Left renal pelvis (tissue), 4 donors: ENCODE results near the gene ZFR. TPM values are rescaled to one million over a fixed set of nuclear protein-coding genes. Genes with fewer than 3 reads are reported as not detected.
A peak's percentile ranks its signal among the peaks of the same experiment; 100 is the strongest.

Source experiments
- DNase-seq, 4 donors: peaks; one replicate each; pipeline ENCODE4 v3.0.0-alpha.2; 2013; ENCODE audit warnings: low read depth in 4 of 4, low spot score in 3 of 4
- polyA plus RNA-seq, 4 donors: library from polyadenylated mRNA; unstranded; fragments of 120-200 nt; gene quantifications; one replicate each; pipeline ENCODE4 v1.2.1, GENCODE V29; 2013; ENCODE audit not compliant: insufficient read length in 4 of 4

The ZFR gene
- polyA plus RNA-seq: 100 to 1,000 TPM in 3 of 4 donors, 10 to 100 TPM in 1; 82.1 to 132 (median 118) TPM

- DNase-seq: peak; percentile 80 to 89 (median 84)
Observed at GRCh38 chr5:32444431-32445286, at the start of gene ZFR. ZFR (minus strand) TSS chr5:32444740; CDS start chr5:32444658, 82 bp downstream.

- DNase-seq: no peak
Observed at GRCh38 chr5:32490972-32491557, 46.5 kb upstream of the ZFR start.

- peak in 3 of 4 donors; percentile 66 to 75 (median 72) for DNase-seq
Observed at GRCh38 chr5:32489791-32490562, 45.4 kb upstream of the ZFR start.

DNA sequence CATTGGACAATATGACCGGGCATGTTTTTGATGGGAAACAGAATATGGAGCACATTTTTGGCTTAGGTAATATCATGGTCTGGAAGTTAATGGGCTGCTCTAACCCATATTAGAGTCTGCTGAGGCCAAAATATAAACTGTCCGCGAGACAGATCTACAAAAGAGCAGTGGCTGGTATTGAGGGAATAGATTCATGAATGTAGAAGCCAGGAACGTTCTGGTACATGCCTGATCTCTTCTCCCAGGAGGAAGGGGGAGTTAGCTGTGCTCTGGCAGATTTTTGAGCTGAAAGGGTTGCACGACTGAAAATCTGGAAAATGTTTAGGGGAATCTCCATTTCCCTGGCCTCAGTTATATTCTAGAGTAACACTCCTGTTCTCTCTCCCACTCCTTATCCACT, 42.9 kb upstream of the ZFR start:
- no peak for DNase-seq

DNA sequence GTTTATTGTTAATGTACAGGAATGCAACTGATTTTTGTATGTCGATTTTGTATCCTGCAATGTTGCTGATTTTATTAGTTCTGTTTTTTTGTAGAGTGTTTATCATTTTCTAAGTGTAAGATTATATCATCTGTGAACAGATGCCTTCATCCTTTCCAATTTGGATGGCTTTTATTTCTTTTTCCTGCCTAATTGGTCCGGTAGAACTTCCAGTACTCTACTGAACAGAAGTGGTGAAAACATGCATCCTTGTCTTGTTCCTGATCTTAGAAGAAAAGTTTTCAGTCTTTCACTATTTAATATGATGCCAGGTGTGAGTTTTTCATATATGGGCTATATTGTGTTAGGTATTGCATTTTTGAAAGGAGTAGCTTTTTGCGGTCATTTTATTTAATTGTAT, 42.5 kb upstream of the ZFR start:
- DNase-seq: no peak

- DNase-seq: no peak
Observed at GRCh38 chr5:32482193-32482592, 37.7 kb upstream of the ZFR start.

DNA sequence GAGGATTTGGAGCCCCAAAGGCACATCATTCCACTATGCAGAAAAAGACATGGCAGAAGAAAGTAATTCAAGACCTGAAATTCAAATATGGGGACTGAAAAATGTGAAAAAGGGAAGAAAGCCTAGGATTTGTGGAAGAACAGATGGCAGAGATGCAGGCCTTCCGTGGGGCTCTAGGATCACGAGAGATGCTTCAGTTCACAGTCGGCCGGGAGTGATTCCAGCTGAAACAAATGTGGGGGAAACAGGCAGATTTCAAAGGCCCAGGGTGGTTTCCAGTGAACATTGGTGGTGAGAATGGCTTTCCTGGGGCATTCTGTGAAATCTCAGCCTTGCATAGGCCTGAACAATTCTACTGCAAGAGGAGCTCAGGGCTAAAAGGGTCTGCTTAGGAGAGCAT, 34.6 kb upstream of the ZFR start:
- no peak for DNase-seq

DNA sequence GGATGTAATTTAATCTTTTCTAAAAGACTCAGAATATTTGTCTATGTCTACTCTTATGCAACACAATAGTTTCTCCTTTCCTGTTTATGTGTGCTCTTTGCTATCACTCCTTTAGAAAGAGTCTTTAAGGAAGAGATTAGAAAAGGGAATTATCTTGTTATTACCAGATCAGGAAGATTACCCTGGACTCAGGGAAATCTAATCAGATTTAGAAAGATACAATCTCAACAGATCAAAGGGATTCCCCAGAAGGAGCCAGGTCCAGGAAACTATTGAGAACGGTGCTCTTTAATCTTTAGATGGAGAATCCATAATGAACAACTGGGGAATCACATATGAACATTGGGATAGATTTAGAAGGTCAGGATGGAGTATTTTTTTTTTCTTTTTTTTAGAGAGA, 32.4 kb upstream of the ZFR start:
- DNase-seq: no peak

- DNase-seq: no peak
Observed at GRCh38 chr5:32475334-32476097, 31.0 kb upstream of the ZFR start.

GRCh38 chr5:32474209-32474854, 29.8 kb upstream of the ZFR start:
- peak in 1 of 4 donors; percentile 15 for DNase-seq

DNA sequence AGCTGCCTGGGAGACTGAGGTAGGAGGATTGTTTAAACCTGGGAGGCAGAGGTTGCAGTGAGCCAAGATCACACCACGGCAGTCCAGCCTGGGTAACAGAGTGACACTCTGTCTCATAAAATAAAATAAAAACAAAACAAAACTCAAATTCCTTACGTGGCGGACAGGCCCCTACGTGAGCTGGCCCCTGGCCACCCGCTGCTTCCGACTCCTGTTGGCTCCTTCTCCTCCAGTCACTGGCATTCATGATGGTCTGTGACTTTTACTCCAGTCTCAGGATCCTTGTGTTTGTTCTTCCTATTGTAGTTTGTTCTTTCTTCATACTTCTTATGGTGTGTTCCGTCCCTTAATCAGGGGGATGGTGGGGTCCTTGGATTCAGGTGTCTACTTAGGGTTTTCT, 28.5 kb upstream of the ZFR start:
- DNase-seq: no peak

DNA sequence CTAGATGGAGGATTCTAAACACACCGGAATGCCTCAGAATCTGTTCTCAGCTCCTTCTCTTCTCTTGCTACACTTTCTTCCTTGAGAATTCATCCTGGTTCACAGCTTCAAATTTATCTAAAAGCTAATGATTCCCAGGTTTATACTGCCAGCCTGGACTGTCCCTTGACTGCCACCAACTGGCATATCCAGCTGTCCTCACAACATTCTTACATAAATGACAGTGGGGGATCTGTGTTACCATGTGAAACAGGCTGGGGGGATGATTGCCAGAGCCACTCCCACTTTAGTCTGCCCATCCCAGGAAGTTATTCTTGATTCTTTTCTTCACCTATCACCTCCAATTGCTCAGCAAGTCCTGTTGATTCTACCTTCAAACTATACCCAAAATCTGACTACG, 27.2 kb upstream of the ZFR start:
- no peak for DNase-seq

DNA sequence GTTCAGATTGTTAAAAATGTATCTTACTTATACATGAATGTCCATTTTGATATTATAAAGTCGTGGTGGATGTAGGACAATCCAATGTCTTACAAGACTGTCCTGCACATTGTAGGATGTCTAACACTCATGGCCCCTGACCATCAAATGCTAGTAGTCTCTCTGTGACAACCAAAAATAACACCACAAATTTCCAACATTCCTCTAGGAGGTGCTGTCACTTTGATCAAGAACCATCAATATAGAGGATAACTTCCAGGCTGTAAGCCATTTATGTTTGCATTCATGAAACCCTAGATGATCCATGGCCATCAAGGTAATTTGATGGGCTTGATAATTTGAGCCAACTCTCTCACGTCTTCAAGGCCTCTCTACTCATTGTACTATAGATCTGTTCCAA, 20.5 kb upstream of the ZFR start:
- no peak for DNase-seq

DNA sequence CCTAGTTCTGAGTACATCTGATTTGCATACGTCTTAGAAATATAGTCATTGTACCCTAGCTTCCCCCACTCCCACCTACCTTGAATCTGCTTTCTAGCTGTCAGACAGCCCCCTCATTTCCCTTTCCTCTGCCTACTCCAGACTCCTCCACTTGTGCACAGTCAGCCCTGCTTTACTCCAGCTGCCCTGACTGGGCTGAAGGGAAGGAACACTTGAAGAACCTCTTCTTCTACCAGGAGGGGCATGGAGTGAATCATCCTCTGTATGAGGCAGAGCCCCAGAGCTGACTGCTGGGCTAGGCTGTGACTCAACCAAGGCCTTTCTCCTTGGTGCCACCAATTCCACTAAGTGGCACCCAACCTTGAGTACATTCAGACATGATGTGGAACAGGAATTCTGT, 18.1 kb upstream of the ZFR start:
- DNase-seq: no peak

DNA sequence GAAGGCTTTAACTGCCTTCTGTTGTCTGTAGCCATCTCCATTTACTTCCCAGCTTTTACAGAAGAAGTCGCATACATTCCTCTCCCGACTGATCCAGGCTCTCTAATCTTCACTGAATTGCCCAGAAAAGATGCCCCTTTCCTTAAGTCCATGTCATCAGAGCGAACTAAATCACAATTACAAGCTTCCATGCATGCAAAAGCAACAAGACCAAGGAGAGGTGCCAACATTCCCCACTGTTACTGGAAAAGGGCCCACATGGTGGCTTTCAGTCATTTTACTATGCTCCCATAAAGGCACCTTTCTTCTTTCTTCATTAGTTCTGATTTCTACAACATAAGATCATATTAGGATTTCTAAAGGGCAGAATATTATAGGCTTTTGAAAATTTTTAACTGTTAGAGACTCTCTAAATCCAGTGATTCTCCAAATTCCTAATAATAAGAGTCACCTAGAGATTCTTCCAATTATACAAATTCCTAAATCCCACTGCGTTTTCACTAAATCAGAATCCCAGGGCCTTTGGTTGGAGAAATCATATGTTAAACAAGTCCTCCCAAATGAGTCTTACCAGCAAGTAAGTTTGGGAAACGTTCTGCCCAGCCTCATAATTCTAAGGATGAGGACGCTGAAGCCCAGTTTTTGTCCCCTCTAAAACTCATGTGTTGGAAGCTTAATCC, 17.0 kb upstream of the ZFR start:
- DNase-seq: no peak

DNA sequence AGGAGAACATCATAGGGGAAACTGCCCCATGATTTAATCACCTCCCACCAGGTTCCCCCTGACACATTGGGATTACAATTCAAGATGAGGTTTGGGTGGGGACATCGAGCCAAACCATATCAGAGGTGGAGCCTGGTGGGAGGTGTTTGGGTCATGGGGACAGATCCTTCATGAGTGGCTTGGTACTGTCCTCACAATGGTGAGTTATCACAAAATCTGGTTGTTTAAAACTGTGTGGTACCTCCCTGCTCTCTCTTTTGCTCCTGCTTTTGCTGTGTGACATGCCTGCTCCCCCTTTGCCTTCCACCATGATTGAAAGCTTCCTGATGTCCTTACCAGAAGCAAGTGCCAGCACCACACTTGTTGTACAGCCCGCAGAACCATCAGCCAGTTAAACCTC, 16.2 kb upstream of the ZFR start:
- DNase-seq: no peak

DNA sequence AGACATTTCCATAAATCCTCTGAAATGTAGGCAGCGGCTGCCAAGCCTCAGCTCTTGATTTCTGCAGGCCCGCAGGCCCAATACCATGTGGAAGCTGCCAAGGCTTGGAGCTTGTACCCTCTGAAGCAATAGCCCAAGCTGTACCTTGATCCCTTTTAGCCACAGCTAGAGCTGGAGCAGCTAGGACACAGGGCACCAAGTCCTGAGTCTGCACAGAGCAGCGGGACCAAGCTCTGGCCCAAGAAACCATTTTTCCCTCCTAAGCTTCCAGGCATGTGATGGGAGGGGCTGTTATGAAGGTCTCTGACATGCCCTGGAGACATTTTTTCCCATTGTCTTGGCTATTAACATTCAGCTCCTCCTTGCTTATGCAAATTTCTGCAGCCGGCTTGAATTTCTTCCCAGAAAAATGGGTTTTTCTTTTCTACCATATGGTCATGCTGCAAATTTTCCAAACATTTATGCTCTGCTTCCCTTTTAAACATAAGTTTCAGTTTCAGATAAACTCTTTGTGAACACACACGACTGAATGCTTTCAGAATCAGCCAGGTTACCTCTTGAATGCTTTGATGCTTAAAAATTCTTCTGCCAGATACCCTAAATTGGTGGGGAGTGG, 14.4 kb upstream of the ZFR start:
- DNase-seq: no peak

DNA sequence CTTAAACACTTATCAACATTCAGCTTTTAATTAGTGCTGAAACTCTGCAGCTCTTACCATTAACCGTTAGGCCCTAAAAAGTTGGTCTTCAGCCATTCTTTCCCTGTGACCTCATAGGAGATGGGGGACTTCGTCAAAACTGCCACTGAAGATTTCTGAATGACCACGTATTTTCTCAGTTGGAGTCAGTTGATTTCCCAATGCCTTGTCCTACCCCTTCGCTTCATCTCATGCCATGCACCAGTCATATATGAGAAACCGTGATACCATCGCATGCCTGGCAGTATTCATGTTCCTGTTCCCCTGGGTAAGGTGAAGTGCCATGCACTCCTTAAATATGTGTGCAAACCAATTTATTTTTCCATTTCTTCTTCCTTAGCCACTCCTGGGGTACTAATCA, 10.8 kb upstream of the ZFR start:
- no peak for DNase-seq

GRCh38 chr5:32454821-32455220, 10.3 kb upstream of the ZFR start:
- no peak for DNase-seq
